ENCODE measurements around the gene GPRIN3. TPM values are rescaled to one million over a fixed set of nuclear protein-coding genes. Genes with fewer than 3 reads are reported as not detected.

GPRIN3 gene
- total and polyA plus RNA-seq, 2 experiments from 2014 or later = 0.74 to 3.2 TPM

- no peaks in the 10 kb centered on the region for H3K79me2 ChIP-seq (replicated peaks; ENCODE audit: insufficient read depth)
- no peaks in the 10 kb centered on the region for H4K20me1 ChIP-seq (replicated peaks; ENCODE audit: insufficient read depth)
- no peaks in the 10 kb centered on the region for H3F3A ChIP-seq (replicated peaks; ENCODE audit: low read depth)
- H3K4me1 ChIP-seq (ENCODE audit: insufficient read depth) = no peaks in the 10 kb centered on the region
- no peaks in the 10 kb centered on the region for H3K27me3 ChIP-seq (ENCODE audit: insufficient read depth)
- H3K4me2 ChIP-seq = no peak overlapping the region
- H3K27me3 Mint-ChIP-seq (ENCODE audit: insufficient read depth, low read depth, poor library complexity) = no peaks in the 10 kb centered on the region
- H3K36me3 Mint-ChIP-seq (ENCODE audit: low read depth) = peaks cover under 1% of the 10 kb centered on the region; the same call in 2 of the 3 replicates
- peaks cover 1% of the 10 kb centered on the region; the same call in 2 of the 3 replicates for H3K9me3 Mint-ChIP-seq
- H3K4me1 Mint-ChIP-seq = peaks cover 27% of the 10 kb centered on the region
- H2AFZ ChIP-seq = no peak overlapping the region
- TF ChIP-seq CTCF (conservative IDR thresholded peaks at IDR 0.05; ENCODE audit: low read depth in 2 of 2) (no peak), ZNF462 (CRISPR knock-in tag; IDR thresholded peaks at IDR 0.05) (no peak), POLR2AphosphoS5 (IDR thresholded peaks at IDR 0.05; ENCODE audit: low read depth) (no peak), EZH2 (IDR thresholded peaks at IDR 0.05; ENCODE audit: low read depth, unreplicated experiment) (no peak), STAT1 (IDR thresholded peaks at IDR 0.05; ENCODE audit: unreplicated experiment) (no peak), CREB1 (CRISPR knock-in tag; IDR thresholded peaks at IDR 0.05; ENCODE audit: low read depth) (no peak), REST (IDR thresholded peaks at IDR 0.05; ENCODE audit: unreplicated experiment) (no peak), JUNB (IDR thresholded peaks at IDR 0.05; ENCODE audit: unreplicated experiment) (no peak)
- H3K27ac Mint-ChIP-seq = no peak overlapping the region
- H3K27ac ChIP-seq (ENCODE audit: low read depth) = no peak overlapping the region
- DNase-seq (ENCODE audit: low spot score) = no peak
- H3K36me3 ChIP-seq (ENCODE audit: insufficient read depth) = no peaks in the 10 kb centered on the region
- no peaks in the 10 kb centered on the region; the same call in 1 of the 2 replicates for H3K9me2 ChIP-seq (ENCODE audit: insufficient read depth)
- no peak for ATAC-seq
- H3K4me3 ChIP-seq = no peak overlapping the region
- H3K4me3 Mint-ChIP-seq = no peak overlapping the region
Observed at GRCh38 chr4:89296896-89297295, 10.7 kb downstream of the GPRIN3 start.

All from GM23338 (cell line).